CD4-positive, CD25-positive, alpha-beta regulatory T cell (primary cell): ENCODE measurements around the gene SULT2A1. TPM values are rescaled to one million over a fixed set of nuclear protein-coding genes. Genes with fewer than 3 reads are reported as not detected.
A peak's percentile ranks its signal among the peaks of the same experiment; 100 is the strongest.

Experiments
- ATAC-seq, 2 donors: fragments of 150-1000 bp; cut with Tn5 transposase; one replicate each; pipeline ENCODE4 v1.10.0; 2021; ENCODE audit warnings: low read depth in 2 of 2, moderate number of reproducible peaks in 2 of 2, moderate library complexity in 1 of 2
- DNase-seq, 3 donors: peaks; one replicate each; pipeline versions ENCODE4 v3.0.0 to v3.0.0-alpha.2; 2012 to 2022; ENCODE audit warnings: mixed read lengths in 1 of 3
- H3K27ac ChIP-seq: one replicate; pipeline ENCODE4 v1.7.0; 2013; ENCODE audit warnings: mild to moderate bottlenecking, low read length; ENCODE audit not compliant: insufficient read depth, poor library complexity, severe bottlenecking
- H3K27me3 ChIP-seq: one replicate; pipeline ENCODE4 v1.7.0; 2013; ENCODE audit warnings: low read length; ENCODE audit not compliant: control insufficient read depth, insufficient read depth
- H3K36me3 ChIP-seq: one replicate; pipeline ENCODE4 v1.7.0; 2013; ENCODE audit warnings: mild to moderate bottlenecking, low read length, moderate library complexity; ENCODE audit not compliant: control insufficient read depth, insufficient read depth
- H3K4me1 ChIP-seq: 2 replicates; pipeline ENCODE4 v1.7.0; 2013; ENCODE audit warnings: mild to moderate bottlenecking, low read length; ENCODE audit not compliant: insufficient read depth, control insufficient read depth, poor library complexity, severe bottlenecking
- H3K4me3 ChIP-seq: one replicate; pipeline ENCODE4 v1.7.0; 2013; ENCODE audit warnings: low read depth, mild to moderate bottlenecking, low read length, moderate library complexity
- H3K9me3 ChIP-seq, 2 experiments: 1 replicate in 1 of 2; 2 replicates in 1 of 2; pipeline ENCODE4 v1.7.0; 2013; ENCODE audit warnings: low read length in 2 of 2, mild to moderate bottlenecking in 1 of 2, moderate library complexity in 1 of 2; ENCODE audit not compliant: control insufficient read depth in 2 of 2
- H3K27ac Mint-ChIP-seq, 3 donors: one replicate each; pipeline ENCODE4 v1.8.0; 2020 to 2022; ENCODE audit warnings: mild to moderate bottlenecking in 3 of 3, mixed read lengths in 3 of 3, moderate library complexity in 2 of 3
- H3K27me3 Mint-ChIP-seq: one replicate; pipeline ENCODE4 v1.8.0; 2022; ENCODE audit warnings: mild to moderate bottlenecking, mixed read lengths
- H3K36me3 Mint-ChIP-seq: one replicate; pipeline ENCODE4 v1.8.0; 2020; ENCODE audit warnings: mixed read lengths
- H3K4me1 Mint-ChIP-seq, 4 donors: one replicate each; pipeline ENCODE4 v1.8.0; 2020 to 2022; ENCODE audit warnings: mixed read lengths in 4 of 4, mild to moderate bottlenecking in 1 of 4
- H3K4me3 Mint-ChIP-seq, 4 donors: one replicate each; pipeline ENCODE4 v1.8.0; 2020 to 2022; ENCODE audit warnings: mild to moderate bottlenecking in 4 of 4, mixed read lengths in 4 of 4, moderate library complexity in 3 of 4
- H3K9me3 Mint-ChIP-seq, 7 donors: one replicate each; pipeline ENCODE4 v1.8.0; 2020 to 2022; ENCODE audit warnings: mixed read lengths in 7 of 7, mild to moderate bottlenecking in 3 of 7, moderate library complexity in 2 of 7
- polyA plus RNA-seq, 4 donors: library from polyadenylated mRNA; unstranded; fragments of 300-500 nt; fragmentation: Illumina TruSeq; gene quantifications; one replicate each; pipeline ENCODE4 v1.2.3, GENCODE V29; 2021
- total RNA-seq: library from RNA; stranded (reverse); gene quantifications from one replicate; pipeline ENCODE4 v1.2.3, GENCODE V29; 2022

SULT2A1 gene
- total and polyA plus RNA-seq, 5 donors from 2014 or later = not detected

- Histone ChIP-seq H3K9me3 (no peaks in the 10 kb centered on the region), H3K27me3 (no peaks in the 10 kb centered on the region), H3K4me3 (no peak overlapping the region), H3K36me3 (no peaks in the 10 kb centered on the region), H3K4me1 (no peaks in the 10 kb centered on the region), H3K27ac (no peak overlapping the region)
- no peak for DNase-seq
- H3K4me1 Mint-ChIP-seq = peaks cover 0 to 2% (median 0%) of the 10 kb centered on the region in 4 donors
- H3K9me3 Mint-ChIP-seq = no peaks in the 10 kb centered on the region
- H3K36me3 Mint-ChIP-seq = no peaks in the 10 kb centered on the region
- no peak for ATAC-seq
- no peak overlapping the region for H3K27ac Mint-ChIP-seq
- H3K27me3 Mint-ChIP-seq = peaks cover 21% of the 10 kb centered on the region
- H3K4me3 Mint-ChIP-seq = no peak overlapping the region
Observed at GRCh38 chr19:47842941-47843340, 43.2 kb downstream of the SULT2A1 start.

GRCh38 chr19:47839913-47840312 is 46.2 kb downstream of the SULT2A1 start:
- Histone ChIP-seq H3K36me3 (no peaks in the 10 kb centered on the region), H3K27ac (no peak overlapping the region), H3K4me3 (no peak overlapping the region), H3K4me1 (no peaks in the 10 kb centered on the region), H3K27me3 (no peaks in the 10 kb centered on the region), H3K9me3 (no peaks in the 10 kb centered on the region)
- Mint-ChIP-seq H3K4me1 (peaks cover 0 to 2% (median 0%) of the 10 kb centered on the region in 4 donors), H3K36me3 (no peaks in the 10 kb centered on the region), H3K9me3 (no peaks in the 10 kb centered on the region), H3K27me3 (peaks cover 10% of the 10 kb centered on the region), H3K27ac (no peak overlapping the region), H3K4me3 (no peak overlapping the region)
- no peak for ATAC-seq
- DNase-seq = no peak

- Histone ChIP-seq H3K9me3 (no peaks in the 10 kb centered on the region), H3K27me3 (no peaks in the 10 kb centered on the region), H3K4me3 (no peak overlapping the region), H3K36me3 (no peaks in the 10 kb centered on the region), H3K27ac (no peak overlapping the region), H3K4me1 (no peaks in the 10 kb centered on the region)
- Mint-ChIP-seq H3K4me3 (no peak overlapping the region), H3K27me3 (peaks cover 10% of the 10 kb centered on the region), H3K27ac (no peak overlapping the region), H3K36me3 (no peaks in the 10 kb centered on the region), H3K9me3 (no peaks in the 10 kb centered on the region), H3K4me1 (peaks cover 0 to 2% (median 0%) of the 10 kb centered on the region in 4 donors)
- ATAC-seq (no peak), DNase-seq (no peak)
Observed at GRCh38 chr19:47839411-47839810, 46.7 kb downstream of the SULT2A1 start.

GRCh38 chr19:47836038-47836437 is 50.1 kb downstream of the SULT2A1 start:
- no peak overlapping the region for H3K27ac ChIP-seq

GRCh38 chr19:47832723-47833122 is 53.4 kb downstream of the SULT2A1 start:
- no peaks in the 10 kb centered on the region for H3K4me1 Mint-ChIP-seq
- Histone ChIP-seq H3K9me3 (no peaks in the 10 kb centered on the region), H3K36me3 (no peaks in the 10 kb centered on the region), H3K27me3 (no peaks in the 10 kb centered on the region), H3K4me3 (no peak overlapping the region), H3K4me1 (no peaks in the 10 kb centered on the region), H3K27ac (no peak overlapping the region)
- no peak overlapping the region for H3K27ac Mint-ChIP-seq
- DNase-seq (no peak), ATAC-seq (no peak)
- H3K9me3 Mint-ChIP-seq = no peaks in the 10 kb centered on the region
- H3K36me3 Mint-ChIP-seq = no peaks in the 10 kb centered on the region
- peaks cover 5% of the 10 kb centered on the region for H3K27me3 Mint-ChIP-seq
- H3K4me3 Mint-ChIP-seq = no peak overlapping the region

More at GRCh38 chr19:47836038-47836437, 50.1 kb downstream of the SULT2A1 start:
- no peak for ATAC-seq
- no peak for DNase-seq
- Mint-ChIP-seq H3K27me3 (no peaks in the 10 kb centered on the region), H3K9me3 (no peaks in the 10 kb centered on the region), H3K36me3 (no peaks in the 10 kb centered on the region), H3K4me3 (no peak overlapping the region), H3K27ac (no peak overlapping the region), H3K4me1 (no peaks in the 10 kb centered on the region)
- Histone ChIP-seq H3K4me3 (no peak overlapping the region), H3K27me3 (no peaks in the 10 kb centered on the region), H3K9me3 (no peaks in the 10 kb centered on the region), H3K36me3 (no peaks in the 10 kb centered on the region), H3K4me1 (no peaks in the 10 kb centered on the region)

GRCh38 chr19:47826800-47827199 is 59.3 kb downstream of the SULT2A1 start:
- no peak overlapping the region for H3K27ac ChIP-seq
- no peak overlapping the region for H3K4me3 ChIP-seq
- peaks cover 0 to 5% (median 0%) of the 10 kb centered on the region in 7 donors for H3K9me3 Mint-ChIP-seq
- H3K27me3 ChIP-seq = no peaks in the 10 kb centered on the region
- H3K9me3 ChIP-seq = peaks cover 0 to 3% of the 10 kb centered on the region in 2 experiments
- H3K4me1 Mint-ChIP-seq = no peaks in the 10 kb centered on the region
- no peak overlapping the region for H3K27ac Mint-ChIP-seq
- H3K4me1 ChIP-seq = no peaks in the 10 kb centered on the region
- H3K36me3 Mint-ChIP-seq = no peaks in the 10 kb centered on the region
- no peak overlapping the region for H3K4me3 Mint-ChIP-seq
- DNase-seq (no peak), ATAC-seq (no peak)
- no peaks in the 10 kb centered on the region for H3K36me3 ChIP-seq
- H3K27me3 Mint-ChIP-seq = peaks cover 25% of the 10 kb centered on the region

- no peak for ATAC-seq
- H3K36me3 ChIP-seq = no peaks in the 10 kb centered on the region
- peaks cover 0 to 3% (median 0%) of the 10 kb centered on the region in 4 donors for H3K4me1 Mint-ChIP-seq
- no peaks in the 10 kb centered on the region for H3K4me1 ChIP-seq
- peaks cover 0 to 3% of the 10 kb centered on the region in 2 experiments for H3K9me3 ChIP-seq
- peaks cover 34% of the 10 kb centered on the region for H3K27me3 Mint-ChIP-seq
- H3K27ac ChIP-seq = no peak overlapping the region
- H3K27me3 ChIP-seq = peaks cover 2% of the 10 kb centered on the region
- no peak overlapping the region for H3K27ac Mint-ChIP-seq
- no peaks in the 10 kb centered on the region for H3K36me3 Mint-ChIP-seq
- no peak overlapping the region for H3K4me3 ChIP-seq
- H3K4me3 Mint-ChIP-seq = no peak overlapping the region
- peaks cover 0 to 5% (median 0%) of the 10 kb centered on the region in 7 donors for H3K9me3 Mint-ChIP-seq
- DNase-seq = no peak
Observed at GRCh38 chr19:47824396-47824795, 61.7 kb downstream of the SULT2A1 start.

- H3K27me3 Mint-ChIP-seq = peaks cover 33% of the 10 kb centered on the region
- no peak for DNase-seq
- no peak within 1 kb of the TSS for H3K27ac ChIP-seq
- H3K27me3 ChIP-seq = peaks cover 3% of the 10 kb centered on the region
- no peak within 1 kb of the TSS for H3K4me3 ChIP-seq
- H3K4me3 Mint-ChIP-seq = no peak within 1 kb of the TSS
- H3K36me3 ChIP-seq = no peaks in the 10 kb centered on the region
- peak within 1 kb of the TSS in 1 of 3 donors; percentile 55 for H3K27ac Mint-ChIP-seq
- H3K9me3 Mint-ChIP-seq = peaks cover 0 to 3% (median 0%) of the 10 kb centered on the region in 7 donors
- H3K36me3 Mint-ChIP-seq = no peaks in the 10 kb centered on the region
- H3K4me1 ChIP-seq = no peaks in the 10 kb centered on the region
- no peak for ATAC-seq
- H3K4me1 Mint-ChIP-seq = peaks cover 0 to 5% (median 0%) of the 10 kb centered on the region in 4 donors
- peaks cover 0 to under 1% of the 10 kb centered on the region in 2 experiments for H3K9me3 ChIP-seq
Observed at GRCh38 chr19:47821460-47822020, 64.6 kb downstream of the SULT2A1 start, which contains the start of gene CRX. Gene CRX (plus strand): TSS chr19:47821937. CDS start chr19:47834444, 12,507 bp downstream.
